C4-2B (cell line): ENCODE measurements around the gene PRR5.

ENCODE experiments used
- H3K27ac ChIP-seq: fragments of 450-650 bp; 2 replicates; pipeline ENCODE4 v1.5.1; 2017
- CTCF ChIP-seq: fragments of 450-650 bp; conservative IDR thresholded peaks from 2 replicates; pipeline ENCODE4 v1.5.1; 2017; ENCODE audit warnings: mild to moderate bottlenecking
- ZFX ChIP-seq: fragments of 450-650 bp; IDR thresholded peaks from 2 replicates; pipeline ENCODE4 v1.6.1; 2017

PRR5 gene

GRCh38 chr22:44723801-44724200, 21.8 kb downstream of the PRR5 start:
- no peak overlapping the region for H3K27ac ChIP-seq

GRCh38 chr22:44724416-44724815, 22.4 kb downstream of the PRR5 start:
- TF ChIP-seq CTCF (no peak), ZFX (no peak)
- H3K27ac ChIP-seq = no peak overlapping the region

More at GRCh38 chr22:44723801-44724200, 21.8 kb downstream of the PRR5 start:
- no peak for TF ChIP-seq ZFX
- no peak for TF ChIP-seq CTCF

GRCh38 chr22:44724859-44725258, 22.9 kb downstream of the PRR5 start:
- no peak overlapping the region for H3K27ac ChIP-seq
- TF ChIP-seq ZFX (no peak), CTCF (no peak)

- TF ChIP-seq ZFX (no peak), CTCF (no peak)
- H3K27ac ChIP-seq = no peak overlapping the region
These were observed 24.4 kb downstream of the PRR5 start for GRCh38 chr22:44726439-44726838.

- H3K27ac ChIP-seq = no peak overlapping the region
- no peak for TF ChIP-seq CTCF
- TF ChIP-seq ZFX = no peak
These were observed 25.1 kb downstream of the PRR5 start for GRCh38 chr22:44727148-44727547.

GRCh38 chr22:44727709-44728108, 25.7 kb downstream of the PRR5 start:
- TF ChIP-seq ZFX (no peak), CTCF (no peak)
- H3K27ac ChIP-seq = no peak overlapping the region

GRCh38 chr22:44728761-44729324, 26.8 kb downstream of the PRR5 start:
- TF ChIP-seq CTCF (no peak), ZFX (no peak)
- H3K27ac ChIP-seq = no peak overlapping the region
